SU-DHL-6 (cell line): ENCODE measurements around the gene SRRT.

Experiments
- CTCF ChIP-seq: fragments of 200-600 bp; sonication (generic); IDR thresholded peaks from one replicate; pipeline ENCODE4 v1.5.1; 2017; ENCODE audit warnings: antibody characterized with exemption, mild to moderate bottlenecking, low read length, moderate library complexity; ENCODE audit not compliant: insufficient read depth, poor library complexity, severe bottlenecking
- EZH2phosphoT487 ChIP-seq: fragments of 200-600 bp; sonication (generic), shearing (Covaris generic); conservative IDR thresholded peaks from 2 replicates; pipeline ENCODE4 v1.6.1; 2018; ENCODE audit warnings: mild to moderate bottlenecking, antibody characterized with exemption, low read length, moderate library complexity, mixed read lengths

- TF ChIP-seq CTCF, result no peak
- TF ChIP-seq EZH2phosphoT487, result no peak
Measured at GRCh38 chr7:100886936-100887515, 12.1 kb downstream of the SRRT start.
